Activated CD4-positive, CD25-positive, alpha-beta regulatory T cell (primary cell): Measurements from ENCODE around the gene EGR1.

Source experiments
- DNase-seq, 4 experiments: peaks; one replicate each; lab custom pipeline; 2025; lab: John Stamatoyannopoulos, UW

The EGR1 gene

GRCh38 chr5:138453590-138453989, 11.7 kb upstream of the EGR1 start:
- no peak for DNase-seq

GRCh38 chr5:138454121-138454520, 11.2 kb upstream of the EGR1 start:
- DNase-seq = no peak

DNA sequence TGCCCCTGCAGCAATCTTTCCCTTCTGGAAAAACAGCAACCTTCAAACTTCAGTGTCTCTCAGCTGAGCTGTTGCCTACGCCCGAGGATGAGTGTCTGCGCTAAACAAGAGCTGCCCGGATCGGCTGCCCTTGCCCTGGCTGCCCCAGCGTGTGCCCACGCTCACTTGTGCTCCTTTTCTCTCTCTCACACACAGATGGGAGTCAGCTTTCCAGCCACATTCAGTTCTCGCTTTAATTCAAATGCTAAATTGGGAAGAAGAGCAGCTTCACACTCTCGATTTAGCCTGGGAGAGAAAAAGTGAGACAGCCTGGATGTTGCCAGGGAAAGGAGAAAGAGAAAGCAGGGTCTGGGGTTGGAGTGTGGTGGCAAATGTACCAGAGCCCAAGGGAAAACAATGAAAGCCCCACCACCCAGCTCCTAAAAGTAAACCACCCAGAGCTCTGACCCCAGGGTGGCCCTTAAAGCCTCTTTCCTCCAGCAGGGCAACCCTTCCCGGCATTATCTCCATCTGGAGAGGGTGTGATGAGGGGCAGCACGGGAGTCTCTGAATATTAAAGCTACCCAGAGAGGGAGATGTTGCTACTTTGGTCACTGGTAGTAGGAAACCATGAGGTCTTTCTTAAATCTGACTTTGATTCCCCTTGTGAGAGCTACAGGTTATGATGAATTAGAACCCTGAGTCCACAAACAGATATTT, 9.9 kb upstream of the EGR1 start:
- no peak for DNase-seq

GRCh38 chr5:138457531-138458275, 7.6 kb upstream of the EGR1 start:
- no peak for DNase-seq

GRCh38 chr5:138458384-138458783, 6.9 kb upstream of the EGR1 start:
- DNase-seq = no peak

DNA sequence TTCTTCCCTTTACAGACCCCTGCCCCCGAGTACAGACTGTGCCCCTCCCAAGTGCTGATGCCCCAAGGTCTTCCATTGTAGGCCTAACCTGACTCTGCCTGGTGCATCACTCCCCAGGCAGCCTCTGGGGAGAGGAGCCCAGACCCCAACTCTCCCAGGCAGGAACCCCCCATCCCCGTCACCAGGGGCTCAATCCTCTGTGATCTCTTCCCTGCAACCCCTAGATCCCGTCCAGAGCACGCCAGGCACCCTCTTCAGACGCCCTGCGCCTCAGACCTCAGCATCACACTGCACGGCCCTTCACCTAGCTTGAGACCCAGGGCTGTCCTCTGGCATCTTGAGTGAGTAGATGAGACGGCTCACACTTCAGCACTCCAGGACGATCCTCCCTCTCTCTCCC, 6.4 kb upstream of the EGR1 start:
- no peak for DNase-seq

GRCh38 chr5:138459311-138459933, 5.9 kb upstream of the EGR1 start:
- peak; percentile 40 to 68 (median 63) for DNase-seq

- DNase-seq = no peak
These were observed 5.1 kb upstream of the EGR1 start for GRCh38 chr5:138460032-138460693.

GRCh38 chr5:138461343-138462125, 3.7 kb upstream of the EGR1 start:
- DNase-seq = no peak

GRCh38 chr5:138463419-138464007, 1.8 kb upstream of the EGR1 start:
- no peak for DNase-seq

- DNase-seq = peak; percentile 81 to 91 (median 88)
These were observed 1.3 kb upstream of the EGR1 start for GRCh38 chr5:138464008-138464387.

DNA sequence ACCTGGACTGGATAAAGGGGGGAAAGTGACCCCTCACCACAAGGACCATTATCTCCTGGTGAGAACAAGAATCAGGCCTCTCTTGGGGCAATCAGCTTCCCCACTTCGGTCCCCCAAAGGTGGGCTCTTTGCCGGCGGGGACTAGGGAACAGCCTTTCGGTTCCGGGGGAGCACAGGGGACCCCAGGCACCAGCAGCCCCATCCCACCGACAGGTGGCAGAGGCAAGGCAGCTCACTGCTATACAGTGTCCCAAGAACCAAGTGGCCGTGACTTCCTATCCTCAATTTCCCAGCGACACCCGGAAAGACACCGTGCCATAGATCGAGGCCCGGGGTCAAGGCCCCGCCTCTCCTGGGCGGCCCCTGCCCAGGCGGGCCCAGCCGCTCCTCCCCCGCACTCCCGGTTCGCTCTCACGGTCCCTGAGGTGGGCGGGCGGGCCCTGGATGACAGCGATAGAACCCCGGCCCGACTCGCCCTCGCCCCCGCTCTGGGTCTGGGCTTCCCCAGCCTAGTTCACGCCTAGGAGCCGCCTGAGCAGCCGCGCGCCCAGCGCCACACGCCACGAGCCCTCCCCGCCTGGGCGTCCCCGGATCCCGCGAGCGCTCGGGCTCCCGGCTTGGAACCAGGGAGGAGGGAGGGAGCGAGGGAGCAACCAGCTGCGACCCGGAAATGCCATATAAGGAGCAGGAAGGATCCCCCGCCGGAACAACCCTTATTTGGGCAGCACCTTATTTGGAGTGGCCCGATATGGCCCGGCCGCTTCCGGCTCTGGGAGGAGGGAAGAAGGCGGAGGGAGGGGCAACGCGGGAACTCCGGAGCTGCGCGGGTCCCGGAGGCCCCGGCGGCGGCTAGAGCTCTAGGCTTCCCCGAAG, 655 bp upstream of the EGR1 start:
- DNase-seq = peak; percentile 89 to 94 (median 92)

GRCh38 chr5:138466125-138466899, 1.0 kb downstream of the EGR1 start:
- no peak for DNase-seq

GRCh38 chr5:138466900-138467710, 1.8 kb downstream of the EGR1 start:
- DNase-seq = no peak

DNA sequence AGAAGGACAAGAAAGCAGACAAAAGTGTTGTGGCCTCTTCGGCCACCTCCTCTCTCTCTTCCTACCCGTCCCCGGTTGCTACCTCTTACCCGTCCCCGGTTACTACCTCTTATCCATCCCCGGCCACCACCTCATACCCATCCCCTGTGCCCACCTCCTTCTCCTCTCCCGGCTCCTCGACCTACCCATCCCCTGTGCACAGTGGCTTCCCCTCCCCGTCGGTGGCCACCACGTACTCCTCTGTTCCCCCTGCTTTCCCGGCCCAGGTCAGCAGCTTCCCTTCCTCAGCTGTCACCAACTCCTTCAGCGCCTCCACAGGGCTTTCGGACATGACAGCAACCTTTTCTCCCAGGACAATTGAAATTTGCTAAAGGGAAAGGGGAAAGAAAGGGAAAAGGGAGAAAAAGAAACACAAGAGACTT, 2.4 kb downstream of the EGR1 start:
- DNase-seq = no peak

DNA sequence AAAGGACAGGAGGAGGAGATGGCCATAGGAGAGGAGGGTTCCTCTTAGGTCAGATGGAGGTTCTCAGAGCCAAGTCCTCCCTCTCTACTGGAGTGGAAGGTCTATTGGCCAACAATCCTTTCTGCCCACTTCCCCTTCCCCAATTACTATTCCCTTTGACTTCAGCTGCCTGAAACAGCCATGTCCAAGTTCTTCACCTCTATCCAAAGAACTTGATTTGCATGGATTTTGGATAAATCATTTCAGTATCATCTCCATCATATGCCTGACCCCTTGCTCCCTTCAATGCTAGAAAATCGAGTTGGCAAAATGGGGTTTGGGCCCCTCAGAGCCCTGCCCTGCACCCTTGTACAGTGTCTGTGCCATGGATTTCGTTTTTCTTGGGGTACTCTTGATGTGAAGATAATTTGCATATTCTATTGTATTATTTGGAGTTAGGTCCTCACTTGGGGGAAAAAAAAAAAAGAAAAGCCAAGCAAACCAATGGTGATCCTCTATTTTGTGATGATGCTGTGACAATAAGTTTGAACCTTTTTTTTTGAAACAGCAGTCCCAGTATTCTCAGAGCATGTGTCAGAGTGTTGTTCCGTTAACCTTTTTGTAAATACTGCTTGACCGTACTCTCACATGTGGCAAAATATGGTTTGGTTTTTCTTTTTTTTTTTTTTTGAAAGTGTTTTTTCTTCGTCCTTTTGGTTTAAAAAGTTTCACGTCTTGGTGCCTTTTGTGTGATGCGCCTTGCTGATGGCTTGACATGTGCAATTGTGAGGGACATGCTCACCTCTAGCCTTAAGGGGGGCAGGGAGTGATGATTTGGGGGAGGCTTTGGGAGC, 3.1 kb downstream of the EGR1 start:
- no peak for DNase-seq

GRCh38 chr5:138468966-138469539, 3.8 kb downstream of the EGR1 start:
- no peak for DNase-seq
